ENCODE measurements around the gene MAGEF1.

MAGEF1 gene

DNA sequence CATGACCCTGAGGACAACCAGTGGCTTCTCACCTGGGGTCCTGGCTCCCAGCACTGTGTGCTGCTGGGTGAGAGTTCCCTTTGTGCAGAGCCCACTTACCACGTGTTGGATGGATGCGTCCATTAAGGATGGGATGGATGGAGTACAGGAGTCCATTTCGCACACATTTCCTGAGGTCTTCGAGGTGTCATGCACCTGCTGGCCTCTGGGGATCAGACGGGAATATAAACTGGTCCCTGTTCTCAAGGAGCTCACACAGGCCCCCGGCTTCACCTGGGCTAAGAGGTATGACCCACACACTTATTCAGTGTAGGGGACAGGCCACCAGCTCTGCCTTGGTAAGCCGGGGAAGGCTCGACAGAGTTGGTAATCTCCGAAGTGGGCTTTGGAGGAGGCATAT is 39.5 kb downstream of the MAGEF1 start:
- H3K4me3 ChIP-seq (ENCODE audit: low read length), result no peak overlapping the region
- H3K4me1 ChIP-seq (ENCODE audit: insufficient read depth, low read length), result peaks cover 4% of the 10 kb centered on the region
- H3K27me3 ChIP-seq (ENCODE audit: insufficient read depth, low read length), result peaks cover 2% of the 10 kb centered on the region
- H2AFZ ChIP-seq (ENCODE audit: low read depth, low read length), result no peak overlapping the region
- no peaks in the 10 kb centered on the region for H3K9me3 ChIP-seq (ENCODE audit: low read length)
- H3K36me3 ChIP-seq (ENCODE audit: insufficient read depth, low read length), result no peaks in the 10 kb centered on the region

GRCh38 chr3:184670091-184670602 is 41.7 kb downstream of the MAGEF1 start:
- no peaks in the 10 kb centered on the region for H3K36me3 ChIP-seq (ENCODE audit: insufficient read depth, low read length)
- H2AFZ ChIP-seq (ENCODE audit: low read depth, low read length), result no peak overlapping the region
- no peak overlapping the region for H3K4me3 ChIP-seq (ENCODE audit: low read length)
- H3K9me3 ChIP-seq (ENCODE audit: low read length), result no peaks in the 10 kb centered on the region
- peaks cover 4% of the 10 kb centered on the region for H3K4me1 ChIP-seq (ENCODE audit: insufficient read depth, low read length)
- H3K27me3 ChIP-seq (ENCODE audit: insufficient read depth, low read length), result peaks cover 7% of the 10 kb centered on the region

GRCh38 chr3:184669578-184669977 is 42.3 kb downstream of the MAGEF1 start:
- H3K9me3 ChIP-seq (ENCODE audit: low read length), result no peaks in the 10 kb centered on the region
- no peak overlapping the region for H2AFZ ChIP-seq (ENCODE audit: low read depth, low read length)
- H3K4me1 ChIP-seq (ENCODE audit: insufficient read depth, low read length), result peaks cover 4% of the 10 kb centered on the region
- H3K27me3 ChIP-seq (ENCODE audit: insufficient read depth, low read length), result peaks cover 7% of the 10 kb centered on the region
- H3K36me3 ChIP-seq (ENCODE audit: insufficient read depth, low read length), result no peaks in the 10 kb centered on the region
- no peak overlapping the region for H3K4me3 ChIP-seq (ENCODE audit: low read length)

DNA sequence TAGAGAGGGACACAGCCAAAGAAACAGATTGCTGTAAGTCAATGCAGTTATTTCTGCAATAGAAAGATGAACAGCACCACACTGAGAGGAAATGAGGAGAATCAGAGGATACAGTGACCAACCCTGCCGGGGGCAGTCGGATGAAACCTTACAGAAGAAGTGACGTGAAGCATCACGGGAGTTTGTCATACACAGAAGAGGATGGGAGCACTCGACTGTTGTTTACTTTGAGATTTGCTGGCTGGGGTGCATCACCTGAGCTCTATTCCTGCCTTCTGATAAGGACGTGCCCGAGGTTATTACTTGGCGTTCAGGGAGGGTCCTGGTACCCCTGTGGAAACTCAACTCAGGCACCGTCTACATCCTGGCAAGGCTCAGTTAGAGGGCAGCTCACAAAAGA is 45.4 kb downstream of the MAGEF1 start:
- peaks cover 7% of the 10 kb centered on the region for H3K27me3 ChIP-seq (ENCODE audit: insufficient read depth, low read length)
- no peaks in the 10 kb centered on the region for H3K4me1 ChIP-seq (ENCODE audit: insufficient read depth, low read length)
- H3K36me3 ChIP-seq (ENCODE audit: insufficient read depth, low read length), result no peaks in the 10 kb centered on the region
- H2AFZ ChIP-seq (ENCODE audit: low read depth, low read length), result no peak overlapping the region
- H3K9me3 ChIP-seq (ENCODE audit: low read length), result no peaks in the 10 kb centered on the region
- H3K4me3 ChIP-seq (ENCODE audit: low read length), result no peak overlapping the region

DNA sequence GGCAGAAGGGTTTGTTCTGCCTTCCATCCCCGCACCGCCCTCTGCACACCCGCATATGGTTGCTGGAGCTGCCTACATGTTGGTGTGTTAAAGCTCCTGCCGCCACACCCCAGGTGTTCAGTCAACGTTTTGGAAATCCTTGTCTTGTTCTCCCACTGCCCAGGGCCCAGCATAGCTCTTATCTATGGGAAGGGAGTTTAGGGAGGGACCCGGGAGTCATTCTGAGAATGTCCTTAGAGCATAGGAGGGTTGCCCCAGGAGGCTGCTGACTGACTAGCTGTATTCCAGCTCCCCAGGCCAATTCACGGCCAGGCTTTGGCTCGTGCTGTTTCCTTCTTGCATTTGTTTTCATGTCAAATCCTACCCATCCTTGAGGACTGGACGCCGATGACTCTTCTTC is 46.8 kb downstream of the MAGEF1 start:
- Histone ChIP-seq H3K4me1 (ENCODE audit: insufficient read depth, low read length) (no peaks in the 10 kb centered on the region), H3K9me3 (ENCODE audit: low read length) (no peaks in the 10 kb centered on the region), H3K36me3 (ENCODE audit: insufficient read depth, low read length) (no peaks in the 10 kb centered on the region), H3K27me3 (ENCODE audit: insufficient read depth, low read length) (peaks cover 7% of the 10 kb centered on the region), H3K4me3 (ENCODE audit: low read length) (no peak overlapping the region), H2AFZ (ENCODE audit: low read depth, low read length) (no peak overlapping the region)

DNA sequence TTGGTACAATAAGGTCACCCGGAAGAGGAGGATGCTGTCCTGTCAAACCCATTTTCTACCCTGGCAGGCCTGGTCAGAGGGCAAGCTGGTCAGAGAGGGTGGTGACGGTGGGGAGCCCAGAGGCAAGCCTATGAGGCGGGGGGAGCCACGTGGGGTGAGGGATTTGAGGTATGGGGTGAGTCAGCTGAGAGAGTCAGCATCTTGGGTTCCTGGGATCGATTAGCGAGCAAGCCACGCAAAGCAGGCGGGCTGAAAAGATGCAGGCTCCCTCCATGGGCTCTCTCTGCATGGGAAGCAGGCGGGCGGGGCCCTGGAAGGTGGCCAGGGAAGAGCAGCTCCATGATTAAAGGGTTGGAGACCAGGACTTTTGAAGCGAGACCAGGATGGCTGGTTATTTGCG is 48.1 kb downstream of the MAGEF1 start:
- Histone ChIP-seq H3K27me3 (ENCODE audit: insufficient read depth, low read length) (peaks cover 7% of the 10 kb centered on the region), H3K36me3 (ENCODE audit: insufficient read depth, low read length) (no peaks in the 10 kb centered on the region), H3K4me1 (ENCODE audit: insufficient read depth, low read length) (peaks cover 12% of the 10 kb centered on the region), H2AFZ (ENCODE audit: low read depth, low read length) (no peak overlapping the region), H3K9me3 (ENCODE audit: low read length) (no peaks in the 10 kb centered on the region), H3K4me3 (ENCODE audit: low read length) (no peak overlapping the region)

GRCh38 chr3:184663356-184663755 is 48.5 kb downstream of the MAGEF1 start:
- peaks cover 12% of the 10 kb centered on the region for H3K4me1 ChIP-seq (ENCODE audit: insufficient read depth, low read length)
- no peak overlapping the region for H3K4me3 ChIP-seq (ENCODE audit: low read length)
- H3K27me3 ChIP-seq (ENCODE audit: insufficient read depth, low read length), result peaks cover 7% of the 10 kb centered on the region
- H3K9me3 ChIP-seq (ENCODE audit: low read length), result no peaks in the 10 kb centered on the region
- H3K36me3 ChIP-seq (ENCODE audit: insufficient read depth, low read length), result no peaks in the 10 kb centered on the region
- no peak overlapping the region for H2AFZ ChIP-seq (ENCODE audit: low read depth, low read length)

DNA sequence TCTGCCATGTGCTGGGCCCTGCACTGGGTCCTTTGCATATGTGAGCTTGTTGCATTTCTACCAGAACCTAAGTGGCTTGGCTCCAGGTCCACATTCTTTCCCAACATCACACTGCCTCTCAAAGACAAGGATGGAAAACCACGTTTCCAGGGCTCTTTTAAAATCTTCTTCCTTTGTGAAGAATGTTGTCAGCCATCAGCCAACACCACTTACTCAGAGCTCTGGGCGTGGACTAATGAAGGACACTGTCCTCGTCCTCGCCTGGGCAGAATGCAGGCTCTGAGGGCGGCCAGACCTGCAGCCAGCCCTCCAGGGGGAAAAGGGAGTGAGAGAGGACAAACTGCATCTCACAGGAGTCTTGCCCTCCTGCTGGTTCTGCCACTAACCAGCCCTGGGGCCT is 49.7 kb downstream of the MAGEF1 start:
- no peak overlapping the region for H2AFZ ChIP-seq (ENCODE audit: low read depth, low read length)
- H3K4me3 ChIP-seq (ENCODE audit: low read length), result no peak overlapping the region
- no peaks in the 10 kb centered on the region for H3K9me3 ChIP-seq (ENCODE audit: low read length)
- H3K36me3 ChIP-seq (ENCODE audit: insufficient read depth, low read length), result no peaks in the 10 kb centered on the region
- H3K4me1 ChIP-seq (ENCODE audit: insufficient read depth, low read length), result peaks cover 16% of the 10 kb centered on the region
- H3K27me3 ChIP-seq (ENCODE audit: insufficient read depth, low read length), result peaks cover 7% of the 10 kb centered on the region

DNA sequence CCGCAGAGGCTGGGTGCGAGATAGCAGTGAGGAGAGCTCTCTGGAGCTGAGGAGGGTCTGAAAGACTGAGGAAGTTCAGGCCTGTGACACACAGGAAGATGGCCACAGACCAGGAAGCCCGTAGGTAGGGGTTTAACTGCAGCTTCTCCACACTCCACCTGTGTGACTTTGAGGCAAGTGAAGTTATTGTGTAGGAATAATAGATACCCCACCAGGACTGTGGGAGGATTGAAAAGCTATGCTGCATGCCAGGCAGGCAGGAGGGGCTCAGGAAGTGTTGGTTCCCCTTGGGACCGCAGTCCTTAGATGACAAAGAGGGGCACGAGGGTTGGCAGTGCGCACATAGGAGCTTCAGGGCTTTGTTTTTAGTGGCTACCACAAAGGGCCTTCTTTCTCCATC is 50.9 kb downstream of the MAGEF1 start:
- H3K4me1 ChIP-seq (ENCODE audit: insufficient read depth, low read length), result peaks cover 27% of the 10 kb centered on the region
- H3K27me3 ChIP-seq (ENCODE audit: insufficient read depth, low read length), result no peaks in the 10 kb centered on the region
- no peak overlapping the region for H2AFZ ChIP-seq (ENCODE audit: low read depth, low read length)
- no peaks in the 10 kb centered on the region for H3K9me3 ChIP-seq (ENCODE audit: low read length)
- no peaks in the 10 kb centered on the region for H3K36me3 ChIP-seq (ENCODE audit: insufficient read depth, low read length)
- no peak overlapping the region for H3K4me3 ChIP-seq (ENCODE audit: low read length)

Measured in neuron (in vitro differentiated cells).